Activated CD8-positive, alpha-beta memory T cell treated with anti-CD3 and anti-CD28 coated beads, Interleukin-2, amount 50 U/mL, for 48 hours (primary cell): ENCODE data around the gene AFF2.
"Not testable (repeated sequence)": the region's sequence is repeated elsewhere in the genome, so short reads cannot be mapped to it uniquely, and the experiment has no call there.

Experiments
- DNase-seq: peaks from one replicate; pipeline ENCODE4 v3.0.0-alpha.2; 2020

AFF2 gene

DNA sequence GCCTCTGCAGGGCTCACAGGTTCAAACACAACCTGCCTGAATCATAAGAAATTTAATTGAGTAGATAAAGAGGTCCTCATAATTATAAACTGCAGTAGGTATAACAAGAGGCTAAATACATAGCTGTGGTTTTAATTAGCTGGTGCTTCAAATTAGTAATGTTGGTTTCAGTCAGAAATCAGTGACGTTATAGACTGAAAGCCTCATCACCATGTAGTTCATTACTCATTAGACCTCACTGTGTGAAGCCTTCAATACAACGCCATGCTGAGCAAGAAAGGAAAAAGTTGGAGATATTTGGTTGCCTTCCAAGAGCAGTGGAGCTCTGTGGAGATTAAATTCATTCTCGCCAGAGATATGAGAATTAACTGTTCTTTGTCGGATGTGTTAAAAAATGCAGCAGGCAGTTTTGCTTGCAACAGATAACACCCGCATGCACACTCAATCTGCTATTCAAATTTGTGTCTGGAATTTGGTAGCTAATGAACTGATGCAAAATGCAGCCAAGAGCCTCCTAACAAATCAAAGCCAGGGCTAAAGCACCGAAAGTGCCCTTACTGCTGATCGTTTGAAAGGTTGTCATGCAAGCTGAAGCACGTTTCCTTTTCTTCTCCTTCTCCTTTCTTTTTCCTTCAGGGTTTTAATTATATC, 148.9 kb downstream of the AFF2 start:
- no peak for DNase-seq

DNA sequence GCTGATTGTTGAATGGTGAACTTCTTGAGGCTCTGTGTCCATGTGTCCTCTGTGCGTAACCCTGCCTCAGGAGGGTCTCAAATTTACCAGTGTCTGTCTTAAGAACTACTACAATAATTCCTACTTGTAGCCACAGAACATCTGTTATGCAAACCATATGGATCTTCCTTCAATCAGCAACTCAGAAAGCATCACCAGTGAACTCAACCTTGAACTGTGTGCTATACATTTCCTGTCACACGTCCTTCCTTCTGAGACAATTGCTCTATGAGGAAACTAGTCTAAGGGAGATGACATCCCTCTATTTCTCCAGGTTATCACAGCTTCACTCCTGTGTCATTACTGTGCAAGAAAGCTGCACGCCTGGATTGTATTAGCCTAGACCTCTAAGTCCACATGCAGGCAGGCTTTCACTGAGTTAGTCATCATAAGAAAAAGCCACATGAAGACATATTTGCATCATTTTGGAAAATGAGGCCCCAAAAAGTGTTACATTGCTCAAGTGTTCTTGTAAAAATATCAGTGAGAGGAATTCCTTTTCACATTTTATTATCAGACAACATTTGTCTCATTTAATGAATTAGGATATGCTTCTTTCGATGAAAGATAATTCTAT, 157.8 kb downstream of the AFF2 start:
- DNase-seq: no peak

DNA sequence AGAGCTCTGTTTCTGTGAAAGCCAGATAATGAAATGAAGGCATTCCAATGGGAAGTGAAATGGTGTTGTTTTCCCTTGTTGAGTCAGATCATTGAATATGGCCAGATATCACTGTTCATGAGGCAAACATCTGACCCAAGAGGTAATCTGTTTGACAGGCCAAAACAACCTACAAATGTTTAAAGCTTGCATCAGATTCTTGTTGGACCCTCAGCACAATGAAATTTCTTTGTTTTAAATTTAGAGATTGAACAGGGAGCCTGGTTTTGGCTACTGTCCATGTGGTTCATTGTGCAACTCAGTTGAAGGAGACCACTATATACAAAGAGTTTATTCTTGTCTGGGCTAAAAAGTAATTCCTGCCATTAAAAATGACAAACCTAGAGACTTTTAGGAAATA, 159.1 kb downstream of the AFF2 start:
- DNase-seq: no peak

DNA sequence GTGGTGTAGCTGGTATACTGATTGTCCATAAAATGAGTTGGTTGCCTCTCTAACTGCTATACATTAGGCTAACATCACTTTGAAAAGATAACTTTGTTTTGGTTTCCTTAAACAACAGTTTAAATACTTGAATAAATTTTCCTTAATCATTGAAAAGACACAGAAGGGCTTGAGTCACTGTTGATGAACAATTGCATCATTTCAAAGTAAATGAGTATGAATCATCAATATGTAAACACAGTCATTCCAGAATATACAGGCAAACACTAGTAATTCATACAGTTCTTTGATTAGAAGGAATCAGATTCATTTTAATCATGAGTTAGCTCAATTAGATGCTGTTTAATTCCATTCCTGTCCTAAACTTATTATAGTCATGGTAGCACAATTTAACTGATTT, 160.6 kb downstream of the AFF2 start:
- no peak for DNase-seq

DNA sequence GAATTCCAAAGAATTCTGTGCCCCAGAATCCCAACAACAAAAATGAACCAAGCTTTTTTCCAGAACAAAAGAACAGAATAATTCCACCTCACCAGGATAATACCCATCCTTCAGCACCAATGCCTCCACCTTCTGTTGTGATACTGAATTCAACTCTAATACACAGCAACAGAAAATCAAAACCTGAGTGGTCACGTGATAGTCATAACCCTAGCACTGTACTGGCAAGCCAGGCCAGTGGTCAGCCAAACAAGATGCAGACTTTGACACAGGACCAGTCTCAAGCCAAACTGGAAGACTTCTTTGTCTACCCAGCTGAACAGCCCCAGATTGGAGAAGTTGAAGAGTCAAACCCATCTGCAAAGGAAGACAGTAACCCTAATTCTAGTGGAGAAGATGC, 161.6 kb downstream of the AFF2 start:
- no peak for DNase-seq

DNA sequence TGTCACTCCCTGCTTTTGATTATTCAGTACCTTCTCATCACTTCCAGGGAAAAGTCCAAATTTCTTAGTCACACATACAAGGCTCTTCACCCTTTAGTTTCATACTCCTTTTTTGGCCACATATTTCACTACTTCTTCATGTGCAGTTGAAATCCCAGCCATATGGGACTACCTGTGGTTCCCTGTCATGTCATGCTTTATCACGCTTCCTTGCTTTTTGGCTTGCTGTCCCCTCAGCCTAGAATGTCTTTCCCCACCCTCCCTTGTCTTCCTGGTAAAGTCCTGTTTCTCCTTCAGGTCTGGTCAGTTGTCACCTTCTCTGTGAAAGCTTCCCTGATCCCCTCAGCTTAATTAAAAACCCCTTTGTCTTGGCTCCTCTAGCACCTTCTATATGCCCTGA, 163.8 kb downstream of the AFF2 start:
- DNase-seq: no peak

DNA sequence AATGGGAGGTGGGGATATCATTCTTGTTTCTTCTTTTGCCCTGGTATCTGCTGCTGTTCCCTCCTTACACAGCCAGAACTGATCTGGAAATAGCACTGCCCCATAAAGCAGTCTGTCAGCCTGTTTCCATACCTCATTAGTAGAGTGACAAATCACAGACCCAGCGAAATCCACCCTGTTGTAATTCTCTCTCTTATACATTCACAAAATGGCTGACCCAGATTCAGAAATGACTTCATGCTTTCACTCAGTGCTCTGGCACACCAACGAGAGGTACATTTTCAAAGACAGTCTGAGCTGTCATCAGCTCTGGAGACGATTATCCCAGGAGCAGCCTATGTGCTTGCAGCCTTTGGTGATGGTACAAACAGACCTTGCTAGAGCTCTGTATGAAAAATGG, 164.6 kb downstream of the AFF2 start:
- no peak for DNase-seq

DNA sequence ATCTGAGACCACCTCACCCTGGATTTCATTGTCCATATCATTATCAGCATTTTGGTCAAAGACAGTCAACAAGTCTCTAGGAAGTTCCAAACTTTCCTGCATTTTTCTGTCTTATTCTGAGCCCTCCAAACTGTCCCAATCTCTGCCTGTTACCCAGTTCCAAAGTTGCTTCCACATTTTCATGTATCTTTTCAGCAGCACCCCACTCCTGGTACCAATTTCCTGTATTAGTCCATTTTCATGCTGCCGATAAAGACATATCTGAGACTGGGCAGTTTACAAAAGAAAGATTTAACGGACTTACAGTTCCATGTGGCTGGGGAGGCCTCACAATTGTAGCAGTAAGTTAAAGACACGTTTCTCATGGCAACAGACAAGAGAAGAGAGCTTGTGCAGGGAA, 168.8 kb downstream of the AFF2 start:
- DNase-seq: not testable (repeated sequence)

DNA sequence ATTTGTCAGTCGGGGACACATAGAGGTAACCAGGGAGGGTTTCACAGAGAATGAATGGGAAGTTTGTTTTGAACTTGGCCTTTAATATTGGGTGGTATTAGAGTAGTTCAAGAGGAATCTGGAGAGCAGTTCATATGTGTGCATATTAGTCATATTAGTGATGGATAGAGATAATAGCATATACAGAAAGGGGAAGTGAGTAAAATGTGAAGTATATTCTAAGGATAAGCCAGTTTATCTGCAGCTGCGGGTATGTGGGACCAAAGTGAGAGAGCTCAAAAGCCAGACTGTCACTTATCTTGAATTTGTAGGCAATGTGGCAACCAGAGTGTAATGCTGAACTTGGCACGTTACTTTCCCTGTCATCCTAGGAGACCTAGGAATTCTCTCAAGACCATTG, 169.9 kb downstream of the AFF2 start:
- DNase-seq: no peak

DNA sequence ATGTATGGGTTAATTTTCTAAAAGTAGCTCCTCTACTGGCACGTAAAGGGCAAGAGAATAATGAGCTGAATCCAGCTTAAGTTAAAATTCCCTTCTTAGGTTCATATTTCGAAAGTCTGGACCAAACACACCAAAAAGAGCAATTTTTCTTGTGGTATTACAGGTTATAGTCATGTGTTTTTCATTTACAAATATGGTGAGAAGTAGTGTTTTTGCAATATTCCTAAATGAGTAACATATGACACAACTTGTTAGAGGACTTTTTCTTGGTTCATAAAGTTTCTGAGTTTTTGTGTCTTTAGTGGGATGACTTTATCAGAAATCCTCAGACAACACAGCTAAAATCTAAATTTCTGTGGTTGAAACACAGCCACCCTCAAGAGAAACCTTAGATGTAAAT, 172.1 kb downstream of the AFF2 start:
- DNase-seq: no peak

DNA sequence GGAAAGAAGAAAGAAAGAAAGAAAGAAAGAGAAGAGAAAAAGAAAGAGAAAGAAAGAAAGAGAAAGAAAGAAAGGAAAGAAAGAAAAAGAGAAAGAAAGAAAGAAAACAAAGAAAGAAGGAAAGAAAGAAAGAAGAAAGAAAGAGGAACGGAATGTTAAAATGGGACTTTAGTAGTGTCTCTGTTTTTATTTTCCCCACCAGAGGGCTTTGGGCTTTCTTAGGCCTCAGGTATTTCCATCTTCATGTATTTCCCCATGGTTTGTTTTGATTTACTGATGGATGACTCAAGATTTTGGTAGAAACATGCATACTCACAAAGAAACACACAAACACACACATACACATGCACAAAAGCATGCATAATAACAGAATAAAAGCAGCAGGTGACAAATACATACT, 181.2 kb downstream of the AFF2 start:
- DNase-seq: no peak

DNA sequence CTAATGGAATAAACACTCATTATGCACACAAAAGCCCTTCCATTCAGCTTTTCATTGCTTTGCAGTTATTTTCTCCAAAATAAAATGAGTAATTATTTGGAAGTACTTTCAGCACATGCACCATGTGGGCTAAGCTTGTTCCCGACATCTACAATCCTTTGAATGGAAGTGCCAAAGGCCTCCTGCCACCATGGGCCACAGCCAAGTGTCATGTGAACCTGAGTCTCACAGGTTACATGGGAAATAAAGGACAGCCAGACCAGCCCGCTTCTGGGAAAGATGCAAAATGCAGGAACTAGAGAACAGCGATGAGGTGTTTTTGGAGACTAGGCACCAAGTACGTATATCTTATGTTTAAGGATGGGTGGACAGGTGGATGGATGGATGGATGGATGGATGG, 181.8 kb downstream of the AFF2 start:
- no peak for DNase-seq

DNA sequence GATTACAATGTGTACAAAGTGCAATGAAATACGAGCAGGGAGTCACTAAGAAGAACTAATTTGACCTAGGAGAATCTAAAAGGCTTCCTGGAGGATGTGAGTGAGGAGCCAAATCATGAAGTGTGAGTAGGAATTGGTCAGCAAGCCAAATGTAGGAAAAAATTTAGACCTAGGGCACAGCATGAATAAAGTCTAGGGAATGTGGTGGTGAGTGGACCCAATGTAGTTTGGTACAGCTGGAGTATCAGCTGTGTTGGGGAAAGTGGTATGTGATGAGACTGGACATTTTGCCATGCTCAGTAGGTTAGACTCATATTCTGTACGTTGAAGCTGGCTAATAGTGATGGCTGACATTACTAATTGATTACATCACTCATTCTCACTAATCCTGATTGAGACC, 191.0 kb downstream of the AFF2 start:
- no peak for DNase-seq

DNA sequence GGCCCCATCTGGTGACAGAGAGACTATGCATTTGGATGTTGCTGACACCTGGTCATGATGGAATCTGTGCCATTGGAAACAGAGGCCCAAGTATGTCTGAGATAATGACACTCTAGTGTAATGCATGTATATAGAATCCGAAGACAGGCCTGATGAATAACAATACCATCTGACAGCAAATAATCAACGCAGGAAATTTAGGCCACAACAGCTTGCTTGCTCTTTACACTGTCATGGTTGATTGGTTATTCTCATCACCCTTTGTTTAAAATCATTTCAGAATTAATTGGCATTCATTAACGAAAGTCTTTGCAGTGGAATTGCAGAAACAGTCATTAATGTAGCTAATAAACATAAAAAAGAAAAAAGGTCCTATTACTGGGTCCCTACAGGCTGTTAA, 194.8 kb downstream of the AFF2 start:
- DNase-seq: no peak

DNA sequence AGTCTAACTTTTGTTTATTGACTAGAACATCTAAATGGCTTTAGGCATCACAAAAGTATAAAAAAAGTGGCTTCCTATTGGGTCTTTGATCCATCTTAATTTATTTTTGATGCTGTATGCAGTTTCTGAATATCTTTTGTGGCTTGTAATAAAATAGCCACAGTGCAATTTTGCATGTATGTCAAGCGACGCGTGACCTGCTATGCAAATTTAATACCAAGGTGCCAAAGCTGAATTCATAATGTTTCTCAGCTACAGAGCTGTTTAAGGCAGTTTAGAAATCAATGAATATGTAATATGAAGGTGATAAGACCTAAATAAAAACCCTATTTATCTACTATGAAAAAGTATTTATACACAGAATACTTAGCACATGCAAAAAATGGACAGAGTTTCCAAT, 197.8 kb downstream of the AFF2 start:
- DNase-seq: no peak

DNA sequence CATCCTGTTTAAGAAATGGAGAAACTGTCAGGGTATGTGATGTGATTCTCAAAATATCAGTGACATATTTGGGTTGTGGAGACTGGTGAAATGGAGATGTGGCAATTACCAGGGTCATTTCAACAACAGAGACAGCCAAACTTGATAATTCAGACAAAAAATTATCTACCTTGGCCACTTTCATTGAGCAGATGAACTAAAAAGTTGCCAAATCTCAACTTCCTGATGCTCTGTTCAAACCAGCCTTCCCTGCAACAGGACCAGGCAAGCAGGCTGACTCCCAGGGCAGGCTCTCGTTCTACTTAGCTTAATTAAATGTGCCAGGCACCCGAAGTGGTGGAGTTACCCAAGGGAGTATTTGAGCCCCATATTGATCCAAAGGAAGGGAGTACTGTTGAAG, 199.6 kb downstream of the AFF2 start:
- DNase-seq: no peak

DNA sequence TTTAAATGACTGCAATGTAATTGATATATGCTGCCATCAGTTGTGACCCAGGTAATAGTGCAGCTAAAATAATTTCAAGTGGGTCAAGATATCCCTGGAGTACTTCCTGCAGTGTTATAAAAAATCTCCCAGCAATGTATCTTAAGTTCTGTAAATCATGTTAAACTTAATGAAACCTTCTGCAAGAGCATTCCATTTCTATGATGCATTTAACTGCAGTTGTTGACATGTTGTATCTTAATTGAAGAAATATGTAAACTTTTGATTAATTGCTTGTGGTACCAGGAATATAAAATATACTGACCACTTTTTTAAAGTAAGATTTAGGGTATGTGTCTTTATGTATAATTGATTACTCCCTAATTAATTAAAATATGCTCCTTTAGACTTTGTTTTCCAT, 213.6 kb downstream of the AFF2 start:
- no peak for DNase-seq

DNA sequence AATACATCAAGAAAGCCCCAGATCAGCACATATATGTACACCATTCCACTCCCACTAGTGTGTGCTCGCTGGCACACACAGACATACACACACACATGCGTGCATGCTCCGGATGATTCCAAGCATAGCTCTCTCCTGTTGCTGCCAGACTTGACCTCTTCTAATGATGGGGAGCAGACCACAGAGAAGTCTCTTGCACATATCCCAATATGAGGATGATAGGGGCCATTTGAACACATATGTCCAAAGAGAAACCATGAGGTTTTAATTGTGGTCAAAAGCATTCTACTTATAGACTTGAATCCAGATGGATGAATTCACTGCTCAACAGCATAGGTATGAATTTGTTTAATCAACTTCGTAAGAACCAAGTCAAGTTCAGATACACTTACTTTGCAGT, 214.9 kb downstream of the AFF2 start:
- DNase-seq: no peak

DNA sequence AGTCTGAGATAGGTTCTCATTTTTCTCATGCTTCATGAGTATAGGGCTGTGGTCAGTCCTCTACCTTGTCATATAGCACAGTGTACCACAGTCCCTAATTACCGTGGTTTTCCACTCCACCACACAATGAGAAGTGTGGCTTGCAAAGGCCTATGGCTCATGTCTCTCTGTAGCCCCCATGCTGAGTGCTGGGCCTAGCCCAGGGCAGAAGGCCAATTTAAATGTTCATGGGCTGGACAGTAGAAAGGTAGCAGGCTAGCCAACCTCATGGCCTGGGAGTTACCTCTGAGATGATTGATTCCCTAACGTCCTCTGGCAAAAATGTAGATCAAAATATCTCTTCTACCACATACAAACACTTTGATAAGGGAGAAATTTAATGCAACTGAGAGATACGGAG, 222.5 kb downstream of the AFF2 start:
- no peak for DNase-seq

DNA sequence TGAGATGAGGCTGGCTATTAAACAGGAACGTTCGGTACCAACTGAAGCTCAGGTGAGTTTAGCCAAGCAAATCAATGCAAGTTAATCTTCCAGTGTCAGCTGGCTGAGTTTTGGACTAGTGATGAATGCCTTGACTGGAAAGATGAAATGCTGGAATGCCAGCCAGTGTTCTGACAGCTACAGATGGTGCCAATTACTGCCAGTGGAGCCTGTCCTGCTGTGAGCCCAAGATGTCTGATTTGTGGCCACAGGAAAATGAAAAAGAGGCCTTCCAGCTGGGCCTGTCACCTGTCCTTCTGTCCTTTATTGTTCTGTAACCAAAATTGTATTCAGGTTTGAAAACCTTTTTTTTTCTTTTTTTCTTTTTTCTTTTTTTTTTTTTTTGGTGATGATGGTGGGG, 223.1 kb downstream of the AFF2 start:
- no peak for DNase-seq

DNA sequence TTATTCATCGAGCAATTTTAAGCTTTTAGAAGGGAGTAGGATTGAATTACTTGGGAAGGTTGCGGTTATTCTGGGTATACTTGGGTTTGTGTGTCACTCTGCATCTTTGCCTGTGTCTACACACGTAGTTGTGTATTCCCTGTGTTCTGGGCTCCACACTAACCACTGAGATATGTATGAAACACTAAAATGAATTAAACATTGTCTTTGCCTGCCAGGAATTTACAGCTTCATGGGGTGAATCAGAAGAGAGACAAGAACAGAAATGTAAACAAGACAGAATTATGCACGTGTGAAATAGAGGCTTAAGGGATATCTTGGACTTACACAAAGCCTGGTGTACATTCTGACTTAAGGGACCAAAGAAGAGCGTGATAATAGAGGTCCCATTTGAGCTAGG, 228.5 kb downstream of the AFF2 start:
- no peak for DNase-seq

DNA sequence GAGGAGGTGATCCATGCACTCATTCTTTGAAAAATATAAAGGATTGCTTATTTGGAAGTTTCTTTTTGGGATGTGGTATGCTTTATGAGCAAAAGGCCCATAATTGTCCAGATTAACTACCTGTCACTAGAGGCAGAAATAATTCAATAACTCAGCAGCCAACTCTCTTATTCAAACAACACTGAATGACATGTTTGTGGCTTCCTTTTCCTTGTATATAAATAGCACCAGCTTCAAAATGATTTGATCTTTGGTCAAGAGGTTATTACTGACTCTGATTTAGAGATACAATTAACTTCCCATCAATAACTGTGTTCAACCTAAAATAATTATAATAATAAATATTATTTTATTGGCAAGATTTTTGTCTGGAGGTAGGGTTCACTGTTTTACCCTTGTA, 232.3 kb downstream of the AFF2 start:
- DNase-seq: no peak

DNA sequence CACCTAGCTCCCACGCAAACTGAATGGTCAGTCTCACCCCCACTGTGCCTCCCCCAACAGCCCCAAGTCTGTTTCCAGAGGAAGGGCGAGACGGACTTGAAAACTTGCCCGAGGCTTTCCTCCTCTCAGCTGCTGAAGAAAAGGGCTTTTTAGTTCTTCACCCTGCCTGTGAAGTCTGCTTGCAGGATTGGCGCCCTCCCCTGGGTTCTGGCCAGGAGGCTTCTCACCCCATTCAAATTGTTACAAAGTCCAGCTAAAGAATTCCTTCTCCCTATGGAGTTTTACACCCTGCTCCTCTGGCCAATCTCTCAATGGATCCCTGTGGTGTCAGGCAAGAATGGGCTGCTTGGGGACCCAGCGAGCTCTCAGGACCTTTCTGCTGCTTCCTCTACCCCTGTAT, 241.0 kb downstream of the AFF2 start:
- DNase-seq: no peak

DNA sequence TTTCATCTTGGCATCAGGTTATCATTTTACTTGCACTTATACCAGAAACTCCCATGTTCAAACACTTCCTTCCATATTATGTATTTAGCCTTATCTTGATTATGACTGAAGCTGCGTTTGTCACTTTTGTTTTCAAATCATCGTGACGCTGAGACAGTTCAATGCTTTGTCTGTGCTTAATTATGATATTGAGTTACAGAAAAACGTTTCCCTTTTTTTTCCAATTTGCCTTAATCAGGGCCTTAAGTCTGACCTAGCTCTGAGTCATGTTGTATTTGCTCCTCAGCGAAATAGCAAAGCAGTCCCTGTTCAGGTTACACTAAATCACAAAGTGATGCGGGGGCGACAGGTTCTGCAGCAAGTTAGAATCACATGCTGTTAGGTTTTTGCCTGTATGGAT, 254.7 kb downstream of the AFF2 start:
- no peak for DNase-seq

DNA sequence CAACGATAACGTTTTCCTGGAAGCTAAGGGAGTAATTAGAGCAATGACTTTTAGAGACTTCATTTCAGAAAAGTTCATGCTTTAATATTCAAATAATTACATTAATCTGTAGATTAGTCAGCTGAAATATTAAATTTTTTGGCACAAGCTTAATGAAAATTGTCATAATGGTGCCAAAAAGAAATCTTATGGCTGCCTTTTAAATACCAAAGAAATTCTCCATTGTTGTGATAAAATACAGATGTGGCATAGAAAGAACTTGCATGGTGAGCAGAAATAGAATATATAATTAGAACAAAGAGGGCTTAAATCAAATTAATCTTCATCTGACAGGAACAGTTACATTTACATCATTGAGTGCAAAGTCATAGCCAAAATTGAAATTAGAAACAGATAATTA, 263.5 kb downstream of the AFF2 start:
- DNase-seq: no peak

DNA sequence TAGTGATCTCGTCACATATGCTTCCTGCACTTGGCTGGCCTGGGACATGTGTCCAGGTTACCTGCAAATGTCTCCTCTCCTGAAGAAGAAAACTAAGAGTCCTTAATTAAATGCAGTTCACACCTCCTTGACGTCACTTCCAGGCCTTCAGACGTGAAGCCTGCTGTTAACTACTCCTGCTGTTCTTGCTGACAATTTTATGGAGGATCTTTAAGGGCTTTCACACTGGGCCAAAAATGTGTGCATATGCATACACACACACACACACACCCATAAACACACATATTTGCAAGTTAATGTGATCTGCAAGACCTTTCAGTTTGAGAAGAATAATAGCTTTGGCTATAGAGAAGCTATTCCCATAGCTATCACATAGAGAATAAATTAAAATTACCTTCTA, 267.9 kb downstream of the AFF2 start:
- DNase-seq: no peak
